GM23338 (cell line): ENCODE results near the gene INPP5K. TPM values are rescaled to one million over a fixed set of nuclear protein-coding genes. Genes with fewer than 3 reads are reported as not detected.
A peak's percentile ranks its signal among the peaks of the same experiment; 100 is the strongest.

ENCODE experiments used
- ATAC-seq: fragments of 200-7000 bp; cut with Tn5 transposase; 3 replicates; pipeline ENCODE4 v1.9.1; 2020
- DNase-seq: peaks from one replicate; pipeline ENCODE4 v3.0.0-alpha.2; 2015; ENCODE audit warnings: low spot score
- H2AFZ ChIP-seq: fragments of 200-600 bp; sonication (generic); 2 replicates; pipeline ENCODE4 v1.8.0; 2016; ENCODE audit warnings: antibody characterized with exemption, mild to moderate bottlenecking, moderate library complexity
- H3F3A ChIP-seq: fragments of 200-600 bp; sonication (generic); replicated peaks from 2 replicates; pipeline ENCODE4 v1.8.0; 2017; ENCODE audit warnings: antibody characterized with exemption, mixed run types, low read depth
- H3K27ac ChIP-seq: fragments of 200-600 bp; sonication (generic); 2 replicates; pipeline ENCODE4 v1.6.1; 2016; ENCODE audit warnings: low read depth
- H3K27me3 ChIP-seq: fragments of 200-600 bp; sonication (generic); 2 replicates; pipeline ENCODE4 v1.8.0; 2016; ENCODE audit warnings: mild to moderate bottlenecking, mixed run types, moderate library complexity; ENCODE audit not compliant: insufficient read depth
- H3K36me3 ChIP-seq: fragments of 200-600 bp; sonication (generic); 2 replicates; pipeline ENCODE4 v1.8.0; 2016; ENCODE audit warnings: mild to moderate bottlenecking; ENCODE audit not compliant: insufficient read depth
- H3K4me1 ChIP-seq: fragments of 200-600 bp; sonication (generic); 2 replicates; pipeline ENCODE4 v1.8.0; 2016; ENCODE audit warnings: mild to moderate bottlenecking, moderate library complexity; ENCODE audit not compliant: insufficient read depth
- H3K4me2 ChIP-seq: fragments of 200-600 bp; sonication (generic); 2 replicates; pipeline ENCODE4 v1.7.1; 2017; ENCODE audit warnings: mixed run types
- H3K4me3 ChIP-seq: fragments of 200-600 bp; sonication (generic); 2 replicates; pipeline ENCODE4 v1.6.1; 2016; ENCODE audit warnings: mixed run types
- H3K79me2 ChIP-seq: fragments of 200-600 bp; sonication (generic); replicated peaks from 2 replicates; pipeline ENCODE4 v1.8.0; 2017; ENCODE audit warnings: mild to moderate bottlenecking; ENCODE audit not compliant: insufficient read depth
- H3K9me2 ChIP-seq: fragments of 200-600 bp; sonication (generic); 2 replicates; pipeline ENCODE4 v1.8.0; 2017; ENCODE audit not compliant: insufficient read depth
- H4K20me1 ChIP-seq: fragments of 200-600 bp; sonication (generic); replicated peaks from 2 replicates; pipeline ENCODE4 v1.8.0; 2017; ENCODE audit warnings: mild to moderate bottlenecking; ENCODE audit not compliant: insufficient read depth
- H3K27ac Mint-ChIP-seq: 2 replicates; pipeline ENCODE4 v1.8.0; 2020; ENCODE audit warnings: inconsistent platforms, mild to moderate bottlenecking, moderate library complexity, mixed read lengths
- H3K27me3 Mint-ChIP-seq: 3 replicates; pipeline ENCODE4 v1.8.0; 2022; ENCODE audit warnings: low read depth, mild to moderate bottlenecking, moderate library complexity, mixed read lengths, inconsistent platforms; ENCODE audit not compliant: insufficient read depth, poor library complexity
- H3K36me3 Mint-ChIP-seq: 3 replicates; pipeline ENCODE4 v1.8.0; 2021; ENCODE audit warnings: low read depth, mild to moderate bottlenecking, inconsistent platforms, moderate library complexity, mixed read lengths
- H3K4me1 Mint-ChIP-seq: 3 replicates; pipeline ENCODE4 v1.8.0; 2020; ENCODE audit warnings: mild to moderate bottlenecking, inconsistent platforms, mixed read lengths
- H3K4me3 Mint-ChIP-seq: 3 replicates; pipeline ENCODE4 v1.8.0; 2021; ENCODE audit warnings: moderate library complexity, mild to moderate bottlenecking, inconsistent platforms, mixed read lengths
- H3K9me3 Mint-ChIP-seq: 3 replicates; pipeline ENCODE4 v1.8.0; 2020; ENCODE audit warnings: moderate library complexity, mild to moderate bottlenecking, inconsistent platforms, mixed read lengths
- CREB1 ChIP-seq: fragments of 250-450 bp; sonication (Bioruptor Pico); IDR thresholded peaks from 2 replicates; pipeline ENCODE4 v1.5.0; 2020; ENCODE audit warnings: low read depth, mild to moderate bottlenecking, moderate library complexity
- EZH2 ChIP-seq: fragments of 200-600 bp; sonication (generic); IDR thresholded peaks from one replicate; pipeline ENCODE4 v1.8.0; 2017; ENCODE audit warnings: antibody characterized with exemption, mild to moderate bottlenecking, low read depth; ENCODE audit not compliant: unreplicated experiment
- EZH2phosphoT487 ChIP-seq: fragments of 200-600 bp; sonication (generic); IDR thresholded peaks from one replicate; pipeline ENCODE4 v1.8.1; 2018; ENCODE audit warnings: antibody characterized with exemption; ENCODE audit not compliant: unreplicated experiment
- NANOG ChIP-seq: IDR thresholded peaks from 2 replicates; pipeline ENCODE4 v1.6.1; 2016; ENCODE audit warnings: antibody characterized with exemption, borderline replicate concordance
- POLR2AphosphoS5 ChIP-seq: IDR thresholded peaks from 2 replicates; pipeline ENCODE4 v1.6.1; 2016; ENCODE audit warnings: antibody characterized with exemption, low read depth
- STAT1 ChIP-seq: IDR thresholded peaks from one replicate; pipeline ENCODE4 v1.6.1; 2016; ENCODE audit warnings: antibody characterized with exemption; ENCODE audit not compliant: unreplicated experiment
- ZNF114 ChIP-seq: fragments of 250-450 bp; sonication (Bioruptor Pico); IDR thresholded peaks from 2 replicates; pipeline ENCODE4 v1.5.0; 2020; ENCODE audit warnings: mild to moderate bottlenecking, moderate library complexity
- ZNF331 ChIP-seq: fragments of 250-450 bp; sonication (Bioruptor Pico); IDR thresholded peaks from 2 replicates; pipeline ENCODE4 v1.5.0; 2020; ENCODE audit warnings: low read depth, mild to moderate bottlenecking, moderate library complexity
- polyA plus RNA-seq: library from polyadenylated mRNA; unstranded; fragments of >200 nt; fragmentation: Nextera tagmentation; extraction: Ambion mirVana; gene quantifications from 2 replicates; pipeline ENCODE4 v1.2.1, GENCODE V29; 2016
- total RNA-seq: library from RNA; depleted of rRNA; stranded (reverse); fragments of >200 nt; shearing (Covaris generic); gene quantifications from 2 replicates; pipeline ENCODE4 v1.2.3, GENCODE V29; 2014
- TF ChIP-seq, protein P1 (sequence below), 2 experiments: fragments of 200-600 bp in 1 of 2; sonication (generic) in 1 of 2; conservative IDR thresholded peaks; 2 replicates each; pipeline versions ENCODE4 v1.5.1 to v1.6.1; 2016 to 2017; ENCODE audit warnings: antibody characterized with exemption in 2 of 2, low read depth in 2 of 2, mild to moderate bottlenecking in 2 of 2, moderate library complexity in 1 of 2
- TF ChIP-seq, protein P2 (sequence below): IDR thresholded peaks from one replicate; pipeline ENCODE4 v1.6.1; 2018; ENCODE audit warnings: antibody characterized with exemption; ENCODE audit not compliant: unreplicated experiment
- TF ChIP-seq, protein P3 (sequence below): fragments of 250-450 bp; sonication (Bioruptor Pico); IDR thresholded peaks from 2 replicates; pipeline ENCODE4 v1.5.0; 2020; ENCODE audit warnings: mild to moderate bottlenecking, moderate library complexity

Gene INPP5K
- total and polyA plus RNA-seq, 2 experiments from 2014 or later, result 8.4 to 29.7 TPM

DNA sequence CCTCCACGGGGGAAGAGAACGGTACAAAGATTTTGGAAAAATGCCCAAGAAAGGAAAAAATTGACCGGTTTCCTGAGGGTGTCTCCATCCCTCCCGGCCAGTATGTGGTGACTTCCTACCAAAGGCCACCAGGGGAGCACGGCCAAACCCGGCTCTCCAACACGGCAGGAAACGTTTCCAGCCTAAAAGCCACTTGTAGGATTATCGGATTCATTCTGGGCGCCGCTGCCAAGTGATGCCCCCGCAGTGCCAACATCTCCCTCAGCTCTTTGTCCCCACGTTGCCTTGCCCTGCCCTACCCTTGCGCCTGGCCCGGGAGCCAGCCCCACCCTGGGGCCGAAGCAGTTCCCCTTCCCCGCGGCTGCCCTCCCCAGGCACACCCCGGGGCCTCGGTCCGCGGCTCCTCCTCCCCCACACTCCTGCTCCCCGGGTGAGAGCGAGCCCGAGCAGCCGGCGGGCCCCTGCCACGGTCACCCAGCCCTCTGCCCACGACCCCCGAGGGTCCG lies 61.1 kb downstream of the INPP5K start (continued):
- TF ChIP-seq, protein P1, sequence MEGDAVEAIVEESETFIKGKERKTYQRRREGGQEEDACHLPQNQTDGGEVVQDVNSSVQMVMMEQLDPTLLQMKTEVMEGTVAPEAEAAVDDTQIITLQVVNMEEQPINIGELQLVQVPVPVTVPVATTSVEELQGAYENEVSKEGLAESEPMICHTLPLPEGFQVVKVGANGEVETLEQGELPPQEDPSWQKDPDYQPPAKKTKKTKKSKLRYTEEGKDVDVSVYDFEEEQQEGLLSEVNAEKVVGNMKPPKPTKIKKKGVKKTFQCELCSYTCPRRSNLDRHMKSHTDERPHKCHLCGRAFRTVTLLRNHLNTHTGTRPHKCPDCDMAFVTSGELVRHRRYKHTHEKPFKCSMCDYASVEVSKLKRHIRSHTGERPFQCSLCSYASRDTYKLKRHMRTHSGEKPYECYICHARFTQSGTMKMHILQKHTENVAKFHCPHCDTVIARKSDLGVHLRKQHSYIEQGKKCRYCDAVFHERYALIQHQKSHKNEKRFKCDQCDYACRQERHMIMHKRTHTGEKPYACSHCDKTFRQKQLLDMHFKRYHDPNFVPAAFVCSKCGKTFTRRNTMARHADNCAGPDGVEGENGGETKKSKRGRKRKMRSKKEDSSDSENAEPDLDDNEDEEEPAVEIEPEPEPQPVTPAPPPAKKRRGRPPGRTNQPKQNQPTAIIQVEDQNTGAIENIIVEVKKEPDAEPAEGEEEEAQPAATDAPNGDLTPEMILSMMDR (conservative IDR thresholded peaks at IDR 0.05; ENCODE audit: low read depth in 2 of 2), result peak; percentile 40 to 55; a peak in 3 of 4 replicates

DNA sequence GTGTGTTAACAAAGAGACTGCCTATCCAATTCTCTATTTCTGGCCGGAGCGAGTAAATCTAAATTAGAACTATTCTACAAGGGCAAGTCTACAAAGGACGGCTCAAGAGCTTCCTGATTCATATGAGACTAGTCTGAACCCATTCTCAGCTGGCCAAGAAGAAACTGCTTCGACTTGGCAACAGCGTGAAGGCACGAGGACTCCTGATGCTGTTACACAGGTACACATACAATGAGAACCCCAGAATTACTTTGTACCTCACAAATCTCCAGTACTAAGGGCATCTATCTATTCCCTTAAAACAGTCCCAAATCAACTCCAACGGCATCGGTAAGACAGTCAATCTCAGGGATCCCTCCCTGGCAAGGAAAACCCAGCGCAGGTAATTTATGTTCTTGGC lies 61.9 kb downstream of the INPP5K start:
- H4K20me1 ChIP-seq, result peaks cover 40% of the 10 kb centered on the region
- peaks cover 63% of the 10 kb centered on the region for H3K79me2 ChIP-seq
- Mint-ChIP-seq H3K4me3 (peak overlapping the region; percentile 94), H3K4me1 (peaks cover 18% of the 10 kb centered on the region), H3K27ac (no peak overlapping the region), H3K9me3 (no peaks in the 10 kb centered on the region), H3K27me3 (peaks cover 10% of the 10 kb centered on the region), H3K36me3 (peaks cover 21% of the 10 kb centered on the region)
- peaks cover 10% of the 10 kb centered on the region; the same call in 1 of the 2 replicates for H3F3A ChIP-seq
- peak overlapping the region; percentile 95 for H3K4me2 ChIP-seq
- H3K4me1 ChIP-seq, result peaks cover 9% of the 10 kb centered on the region
- no peak for ATAC-seq
- no peaks in the 10 kb centered on the region for H3K9me2 ChIP-seq
- no peak overlapping the region for H2AFZ ChIP-seq
- DNase-seq, result no peak
- peak overlapping the region; percentile 96 for H3K4me3 ChIP-seq
- H3K36me3 ChIP-seq, result peaks cover 5% of the 10 kb centered on the region; the same call in 1 of the 2 replicates
- H3K27me3 ChIP-seq, result no peaks in the 10 kb centered on the region
- 0 out of 2 replicates have a peak overlapping the region, but pooled peaks have one; percentile 15 for H3K27ac ChIP-seq
- TF ChIP-seq CREB1 (CRISPR knock-in tag) (no peak), POLR2AphosphoS5 (no peak), EZH2 (no peak), NANOG (no peak), ZNF331 (CRISPR knock-in tag) (no peak), EZH2phosphoT487 (no peak), ZNF114 (CRISPR knock-in tag) (no peak), STAT1 (no peak)
- TF ChIP-seq, protein P2, sequence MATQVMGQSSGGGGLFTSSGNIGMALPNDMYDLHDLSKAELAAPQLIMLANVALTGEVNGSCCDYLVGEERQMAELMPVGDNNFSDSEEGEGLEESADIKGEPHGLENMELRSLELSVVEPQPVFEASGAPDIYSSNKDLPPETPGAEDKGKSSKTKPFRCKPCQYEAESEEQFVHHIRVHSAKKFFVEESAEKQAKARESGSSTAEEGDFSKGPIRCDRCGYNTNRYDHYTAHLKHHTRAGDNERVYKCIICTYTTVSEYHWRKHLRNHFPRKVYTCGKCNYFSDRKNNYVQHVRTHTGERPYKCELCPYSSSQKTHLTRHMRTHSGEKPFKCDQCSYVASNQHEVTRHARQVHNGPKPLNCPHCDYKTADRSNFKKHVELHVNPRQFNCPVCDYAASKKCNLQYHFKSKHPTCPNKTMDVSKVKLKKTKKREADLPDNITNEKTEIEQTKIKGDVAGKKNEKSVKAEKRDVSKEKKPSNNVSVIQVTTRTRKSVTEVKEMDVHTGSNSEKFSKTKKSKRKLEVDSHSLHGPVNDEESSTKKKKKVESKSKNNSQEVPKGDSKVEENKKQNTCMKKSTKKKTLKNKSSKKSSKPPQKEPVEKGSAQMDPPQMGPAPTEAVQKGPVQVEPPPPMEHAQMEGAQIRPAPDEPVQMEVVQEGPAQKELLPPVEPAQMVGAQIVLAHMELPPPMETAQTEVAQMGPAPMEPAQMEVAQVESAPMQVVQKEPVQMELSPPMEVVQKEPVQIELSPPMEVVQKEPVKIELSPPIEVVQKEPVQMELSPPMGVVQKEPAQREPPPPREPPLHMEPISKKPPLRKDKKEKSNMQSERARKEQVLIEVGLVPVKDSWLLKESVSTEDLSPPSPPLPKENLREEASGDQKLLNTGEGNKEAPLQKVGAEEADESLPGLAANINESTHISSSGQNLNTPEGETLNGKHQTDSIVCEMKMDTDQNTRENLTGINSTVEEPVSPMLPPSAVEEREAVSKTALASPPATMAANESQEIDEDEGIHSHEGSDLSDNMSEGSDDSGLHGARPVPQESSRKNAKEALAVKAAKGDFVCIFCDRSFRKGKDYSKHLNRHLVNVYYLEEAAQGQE, result no peak
- TF ChIP-seq, protein P1 (conservative IDR thresholded peaks at IDR 0.05; ENCODE audit: low read depth in 2 of 2), result no peak
- TF ChIP-seq, protein P3, sequence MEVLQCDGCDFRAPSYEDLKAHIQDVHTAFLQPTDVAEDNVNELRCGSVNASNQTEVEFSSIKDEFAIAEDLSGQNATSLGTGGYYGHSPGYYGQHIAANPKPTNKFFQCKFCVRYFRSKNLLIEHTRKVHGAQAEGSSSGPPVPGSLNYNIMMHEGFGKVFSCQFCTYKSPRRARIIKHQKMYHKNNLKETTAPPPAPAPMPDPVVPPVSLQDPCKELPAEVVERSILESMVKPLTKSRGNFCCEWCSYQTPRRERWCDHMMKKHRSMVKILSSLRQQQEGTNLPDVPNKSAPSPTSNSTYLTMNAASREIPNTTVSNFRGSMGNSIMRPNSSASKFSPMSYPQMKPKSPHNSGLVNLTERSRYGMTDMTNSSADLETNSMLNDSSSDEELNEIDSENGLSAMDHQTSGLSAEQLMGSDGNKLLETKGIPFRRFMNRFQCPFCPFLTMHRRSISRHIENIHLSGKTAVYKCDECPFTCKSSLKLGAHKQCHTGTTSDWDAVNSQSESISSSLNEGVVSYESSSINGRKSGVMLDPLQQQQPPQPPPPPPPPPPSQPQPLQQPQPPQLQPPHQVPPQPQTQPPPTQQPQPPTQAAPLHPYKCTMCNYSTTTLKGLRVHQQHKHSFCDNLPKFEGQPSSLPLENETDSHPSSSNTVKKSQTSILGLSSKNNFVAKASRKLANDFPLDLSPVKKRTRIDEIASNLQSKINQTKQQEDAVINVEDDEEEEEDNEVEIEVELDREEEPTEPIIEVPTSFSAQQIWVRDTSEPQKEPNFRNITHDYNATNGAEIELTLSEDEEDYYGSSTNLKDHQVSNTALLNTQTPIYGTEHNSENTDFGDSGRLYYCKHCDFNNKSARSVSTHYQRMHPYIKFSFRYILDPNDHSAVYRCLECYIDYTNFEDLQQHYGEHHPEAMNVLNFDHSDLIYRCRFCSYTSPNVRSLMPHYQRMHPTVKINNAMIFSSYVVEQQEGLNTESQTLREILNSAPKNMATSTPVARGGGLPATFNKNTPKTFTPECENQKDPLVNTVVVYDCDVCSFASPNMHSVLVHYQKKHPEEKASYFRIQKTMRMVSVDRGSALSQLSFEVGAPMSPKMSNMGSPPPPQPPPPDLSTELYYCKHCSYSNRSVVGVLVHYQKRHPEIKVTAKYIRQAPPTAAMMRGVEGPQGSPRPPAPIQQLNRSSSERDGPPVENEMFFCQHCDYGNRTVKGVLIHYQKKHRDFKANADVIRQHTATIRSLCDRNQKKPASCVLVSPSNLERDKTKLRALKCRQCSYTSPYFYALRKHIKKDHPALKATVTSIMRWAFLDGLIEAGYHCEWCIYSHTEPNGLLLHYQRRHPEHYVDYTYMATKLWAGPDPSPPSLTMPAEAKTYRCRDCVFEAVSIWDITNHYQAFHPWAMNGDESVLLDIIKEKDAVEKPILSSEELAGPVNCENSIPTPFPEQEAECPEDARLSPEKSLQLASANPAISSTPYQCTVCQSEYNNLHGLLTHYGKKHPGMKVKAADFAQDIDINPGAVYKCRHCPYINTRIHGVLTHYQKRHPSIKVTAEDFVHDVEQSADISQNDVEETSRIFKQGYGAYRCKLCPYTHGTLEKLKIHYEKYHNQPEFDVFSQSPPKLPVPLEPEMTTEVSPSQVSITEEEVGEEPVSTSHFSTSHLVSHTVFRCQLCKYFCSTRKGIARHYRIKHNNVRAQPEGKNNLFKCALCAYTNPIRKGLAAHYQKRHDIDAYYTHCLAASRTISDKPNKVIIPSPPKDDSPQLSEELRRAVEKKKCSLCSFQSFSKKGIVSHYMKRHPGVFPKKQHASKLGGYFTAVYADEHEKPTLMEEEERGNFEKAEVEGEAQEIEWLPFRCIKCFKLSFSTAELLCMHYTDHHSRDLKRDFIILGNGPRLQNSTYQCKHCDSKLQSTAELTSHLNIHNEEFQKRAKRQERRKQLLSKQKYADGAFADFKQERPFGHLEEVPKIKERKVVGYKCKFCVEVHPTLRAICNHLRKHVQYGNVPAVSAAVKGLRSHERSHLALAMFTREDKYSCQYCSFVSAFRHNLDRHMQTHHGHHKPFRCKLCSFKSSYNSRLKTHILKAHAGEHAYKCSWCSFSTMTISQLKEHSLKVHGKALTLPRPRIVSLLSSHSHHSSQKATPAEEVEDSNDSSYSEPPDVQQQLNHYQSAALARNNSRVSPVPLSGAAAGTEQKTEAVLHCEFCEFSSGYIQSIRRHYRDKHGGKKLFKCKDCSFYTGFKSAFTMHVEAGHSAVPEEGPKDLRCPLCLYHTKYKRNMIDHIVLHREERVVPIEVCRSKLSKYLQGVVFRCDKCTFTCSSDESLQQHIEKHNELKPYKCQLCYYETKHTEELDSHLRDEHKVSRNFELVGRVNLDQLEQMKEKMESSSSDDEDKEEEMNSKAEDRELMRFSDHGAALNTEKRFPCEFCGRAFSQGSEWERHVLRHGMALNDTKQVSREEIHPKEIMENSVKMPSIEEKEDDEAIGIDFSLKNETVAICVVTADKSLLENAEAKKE (CRISPR knock-in tag), result no peak
